A549 (cell line): ENCODE results near the gene RNF40.

Experiments
- MAX ChIP-seq: IDR thresholded peaks from 2 replicates; pipeline ENCODE4 v1.6.1; 2012
- TF ChIP-seq, protein P1 (sequence below): fragments of >200 bp; sonication (Bioruptor Twin); formaldehyde crosslinking; IDR thresholded peaks from 3 replicates; pipeline ENCODE4 v1.5.1; 2016

DNA sequence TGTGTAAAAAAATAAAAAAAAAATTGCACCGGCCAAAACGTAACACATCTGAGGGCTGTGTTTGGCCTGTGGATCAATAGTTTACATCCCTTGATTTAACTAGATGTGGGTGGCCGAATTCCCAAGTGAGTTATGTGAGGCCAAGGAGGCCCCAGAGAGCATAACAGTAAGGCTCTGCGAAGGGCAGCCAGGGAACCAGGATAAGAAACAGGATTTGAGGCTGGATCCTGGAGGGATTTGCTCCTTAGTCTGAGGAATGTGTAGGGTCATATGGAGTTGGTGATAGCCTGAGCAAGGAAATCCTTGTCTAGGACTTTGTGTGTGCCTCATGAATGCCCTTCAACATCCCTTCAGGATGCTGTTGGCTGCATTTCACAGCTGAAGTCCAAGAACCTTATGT is 11.9 kb upstream of the RNF40 start:
- TF ChIP-seq, protein P1, sequence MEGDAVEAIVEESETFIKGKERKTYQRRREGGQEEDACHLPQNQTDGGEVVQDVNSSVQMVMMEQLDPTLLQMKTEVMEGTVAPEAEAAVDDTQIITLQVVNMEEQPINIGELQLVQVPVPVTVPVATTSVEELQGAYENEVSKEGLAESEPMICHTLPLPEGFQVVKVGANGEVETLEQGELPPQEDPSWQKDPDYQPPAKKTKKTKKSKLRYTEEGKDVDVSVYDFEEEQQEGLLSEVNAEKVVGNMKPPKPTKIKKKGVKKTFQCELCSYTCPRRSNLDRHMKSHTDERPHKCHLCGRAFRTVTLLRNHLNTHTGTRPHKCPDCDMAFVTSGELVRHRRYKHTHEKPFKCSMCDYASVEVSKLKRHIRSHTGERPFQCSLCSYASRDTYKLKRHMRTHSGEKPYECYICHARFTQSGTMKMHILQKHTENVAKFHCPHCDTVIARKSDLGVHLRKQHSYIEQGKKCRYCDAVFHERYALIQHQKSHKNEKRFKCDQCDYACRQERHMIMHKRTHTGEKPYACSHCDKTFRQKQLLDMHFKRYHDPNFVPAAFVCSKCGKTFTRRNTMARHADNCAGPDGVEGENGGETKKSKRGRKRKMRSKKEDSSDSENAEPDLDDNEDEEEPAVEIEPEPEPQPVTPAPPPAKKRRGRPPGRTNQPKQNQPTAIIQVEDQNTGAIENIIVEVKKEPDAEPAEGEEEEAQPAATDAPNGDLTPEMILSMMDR, result no peak
- TF ChIP-seq MAX, result no peak
